ENCODE data around the gene MAPK12.
"Not testable (repeated sequence)": the region's sequence is repeated elsewhere in the genome, so short reads cannot be mapped to it uniquely, and the experiment has no call there.

The MAPK12 gene

GRCh38 chr22:50280708-50281383, 19.4 kb upstream of the MAPK12 start:
- no peak for FAIRE-seq

- no peak for FAIRE-seq
Observed at GRCh38 chr22:50280022-50280707, 18.7 kb upstream of the MAPK12 start.

GRCh38 chr22:50278956-50279619, 17.6 kb upstream of the MAPK12 start:
- no peak for FAIRE-seq

- FAIRE-seq = no peak
Observed at GRCh38 chr22:50278461-50278860, 17.0 kb upstream of the MAPK12 start.

GRCh38 chr22:50277761-50278160, 16.3 kb upstream of the MAPK12 start:
- FAIRE-seq = no peak

- FAIRE-seq = no peak
Observed at GRCh38 chr22:50276143-50276542, 14.7 kb upstream of the MAPK12 start.

GRCh38 chr22:50275181-50276055, 13.9 kb upstream of the MAPK12 start:
- FAIRE-seq = no peak

GRCh38 chr22:50274771-50275170, 13.3 kb upstream of the MAPK12 start:
- FAIRE-seq = no peak

GRCh38 chr22:50274311-50274710, 12.8 kb upstream of the MAPK12 start:
- FAIRE-seq = no peak

- not testable (repeated sequence) for FAIRE-seq
Observed at GRCh38 chr22:50273781-50274180, 12.3 kb upstream of the MAPK12 start.

- FAIRE-seq = not testable (repeated sequence)
Observed at GRCh38 chr22:50273352-50273751, 11.9 kb upstream of the MAPK12 start.

- FAIRE-seq = no peak
Observed at GRCh38 chr22:50272044-50272802, 10.7 kb upstream of the MAPK12 start.

GRCh38 chr22:50271519-50271970, 10.1 kb upstream of the MAPK12 start:
- FAIRE-seq = no peak

GRCh38 chr22:50270666-50271394, 9.3 kb upstream of the MAPK12 start:
- FAIRE-seq = no peak

- no peak for FAIRE-seq
Observed at GRCh38 chr22:50269970-50270665, 8.6 kb upstream of the MAPK12 start, which contains the start of gene MAPK11. Gene MAPK11, minus strand, starts transcription at chr22:50270380. Its CDS starts 88 bp downstream, at chr22:50270292.

- FAIRE-seq = no peak
Observed at GRCh38 chr22:50269573-50269969, 8.1 kb upstream of the MAPK12 start.

- no peak for FAIRE-seq
Observed at GRCh38 chr22:50268655-50269113, 7.2 kb upstream of the MAPK12 start.

GRCh38 chr22:50267591-50268390, 6.3 kb upstream of the MAPK12 start:
- no peak for FAIRE-seq

GRCh38 chr22:50266994-50267393, 5.5 kb upstream of the MAPK12 start:
- no peak for FAIRE-seq
